ENCODE results near the gene DOK7. TPM values are rescaled to one million over a fixed set of nuclear protein-coding genes. Genes with fewer than 3 reads are reported as not detected.

The DOK7 gene
- total RNA-seq, 2 experiments from 2014 or later, result not detected

DNA sequence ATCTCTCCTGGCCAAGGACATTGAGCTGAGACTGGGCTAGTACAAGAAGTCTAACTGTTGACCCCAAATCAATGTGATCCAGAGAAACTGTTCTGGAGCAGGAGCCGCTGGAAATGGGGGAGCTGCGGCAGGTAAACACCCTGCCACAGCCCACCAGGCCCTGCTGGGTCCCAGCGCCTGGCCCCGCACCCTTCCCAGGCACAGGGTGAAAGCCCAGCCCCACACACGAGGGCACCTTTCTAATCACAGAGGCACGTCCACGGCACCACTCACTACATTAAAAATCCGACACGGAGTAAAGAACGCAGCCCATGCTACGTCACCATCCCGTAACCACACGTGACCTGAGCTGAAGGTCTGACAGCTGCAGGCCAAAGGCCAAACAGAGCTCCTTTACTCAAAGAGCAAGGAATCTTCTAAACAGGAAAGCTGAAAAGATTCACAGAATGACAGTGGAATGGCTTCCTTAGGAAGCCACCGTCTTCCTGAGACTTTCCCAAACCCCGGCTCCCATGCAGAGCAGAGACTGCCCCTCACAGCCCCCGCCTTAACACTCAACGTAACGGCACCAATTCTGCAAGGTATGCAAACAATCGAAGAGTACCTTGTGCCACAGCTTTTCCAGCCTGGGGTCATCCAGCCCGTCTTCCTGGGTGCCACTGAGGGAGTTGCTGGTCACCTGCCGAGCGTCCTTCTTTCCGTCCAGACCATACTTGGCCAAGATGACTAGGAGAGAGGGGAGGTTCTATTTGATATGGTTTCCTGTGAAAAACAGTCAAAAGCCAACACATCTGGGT is 56.6 kb downstream of the DOK7 start:
- intact Hi-C loops (cut with micrococcal nuclease), result no loop called here
- no peaks in the 10 kb centered on the region for H3K9me3 Mint-ChIP-seq
- TF ChIP-seq, protein P1, sequence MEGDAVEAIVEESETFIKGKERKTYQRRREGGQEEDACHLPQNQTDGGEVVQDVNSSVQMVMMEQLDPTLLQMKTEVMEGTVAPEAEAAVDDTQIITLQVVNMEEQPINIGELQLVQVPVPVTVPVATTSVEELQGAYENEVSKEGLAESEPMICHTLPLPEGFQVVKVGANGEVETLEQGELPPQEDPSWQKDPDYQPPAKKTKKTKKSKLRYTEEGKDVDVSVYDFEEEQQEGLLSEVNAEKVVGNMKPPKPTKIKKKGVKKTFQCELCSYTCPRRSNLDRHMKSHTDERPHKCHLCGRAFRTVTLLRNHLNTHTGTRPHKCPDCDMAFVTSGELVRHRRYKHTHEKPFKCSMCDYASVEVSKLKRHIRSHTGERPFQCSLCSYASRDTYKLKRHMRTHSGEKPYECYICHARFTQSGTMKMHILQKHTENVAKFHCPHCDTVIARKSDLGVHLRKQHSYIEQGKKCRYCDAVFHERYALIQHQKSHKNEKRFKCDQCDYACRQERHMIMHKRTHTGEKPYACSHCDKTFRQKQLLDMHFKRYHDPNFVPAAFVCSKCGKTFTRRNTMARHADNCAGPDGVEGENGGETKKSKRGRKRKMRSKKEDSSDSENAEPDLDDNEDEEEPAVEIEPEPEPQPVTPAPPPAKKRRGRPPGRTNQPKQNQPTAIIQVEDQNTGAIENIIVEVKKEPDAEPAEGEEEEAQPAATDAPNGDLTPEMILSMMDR (IDR thresholded peaks at IDR 0.05), result no peak
- H3K4me1 Mint-ChIP-seq (ENCODE audit: low read depth), result no peaks in the 10 kb centered on the region
- H3K27me3 Mint-ChIP-seq, result no peaks in the 10 kb centered on the region
- no peak for DNase-seq
- no peak overlapping the region for H3K4me3 Mint-ChIP-seq
- no peak for ATAC-seq
- CTCF ChIA-PET, result no interaction called here
- POLR2A ChIA-PET, result no interaction called here
- H3K27ac Mint-ChIP-seq, result no peak overlapping the region
- H3K36me3 Mint-ChIP-seq (ENCODE audit: low read depth), result peaks cover 9% of the 10 kb centered on the region

DNA sequence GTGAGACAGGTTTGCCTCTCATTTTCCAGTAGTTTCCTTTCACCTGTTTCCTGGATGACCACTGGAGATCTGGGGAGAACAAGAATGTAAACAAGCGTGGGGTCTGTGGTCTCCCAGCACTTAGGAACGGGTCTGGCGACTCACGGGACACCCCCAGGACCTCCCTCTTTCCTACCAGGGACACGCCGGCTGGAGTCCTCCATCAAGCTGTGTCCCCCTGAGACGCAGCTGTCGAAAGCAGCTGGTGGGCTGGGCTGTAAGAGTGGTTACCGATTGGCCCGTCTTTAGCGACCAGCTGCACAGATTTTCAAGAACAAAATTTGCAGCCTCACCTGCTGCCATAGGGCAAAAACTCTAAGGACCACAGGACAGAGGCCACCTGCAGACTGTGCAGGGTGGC is 57.2 kb downstream of the DOK7 start:
- Mint-ChIP-seq H3K27me3 (no peaks in the 10 kb centered on the region), H3K9me3 (no peaks in the 10 kb centered on the region), H3K4me3 (no peak overlapping the region), H3K4me1 (ENCODE audit: low read depth) (no peaks in the 10 kb centered on the region), H3K27ac (no peak overlapping the region), H3K36me3 (ENCODE audit: low read depth) (peaks cover 10% of the 10 kb centered on the region)
- TF ChIP-seq, protein P1 (IDR thresholded peaks at IDR 0.05), result no peak
- intact Hi-C loops (cut with micrococcal nuclease), result no loop called here
- DNase-seq, result no peak
- POLR2A ChIA-PET, result no interaction called here
- ATAC-seq, result no peak
- CTCF ChIA-PET, result no interaction called here

DNA sequence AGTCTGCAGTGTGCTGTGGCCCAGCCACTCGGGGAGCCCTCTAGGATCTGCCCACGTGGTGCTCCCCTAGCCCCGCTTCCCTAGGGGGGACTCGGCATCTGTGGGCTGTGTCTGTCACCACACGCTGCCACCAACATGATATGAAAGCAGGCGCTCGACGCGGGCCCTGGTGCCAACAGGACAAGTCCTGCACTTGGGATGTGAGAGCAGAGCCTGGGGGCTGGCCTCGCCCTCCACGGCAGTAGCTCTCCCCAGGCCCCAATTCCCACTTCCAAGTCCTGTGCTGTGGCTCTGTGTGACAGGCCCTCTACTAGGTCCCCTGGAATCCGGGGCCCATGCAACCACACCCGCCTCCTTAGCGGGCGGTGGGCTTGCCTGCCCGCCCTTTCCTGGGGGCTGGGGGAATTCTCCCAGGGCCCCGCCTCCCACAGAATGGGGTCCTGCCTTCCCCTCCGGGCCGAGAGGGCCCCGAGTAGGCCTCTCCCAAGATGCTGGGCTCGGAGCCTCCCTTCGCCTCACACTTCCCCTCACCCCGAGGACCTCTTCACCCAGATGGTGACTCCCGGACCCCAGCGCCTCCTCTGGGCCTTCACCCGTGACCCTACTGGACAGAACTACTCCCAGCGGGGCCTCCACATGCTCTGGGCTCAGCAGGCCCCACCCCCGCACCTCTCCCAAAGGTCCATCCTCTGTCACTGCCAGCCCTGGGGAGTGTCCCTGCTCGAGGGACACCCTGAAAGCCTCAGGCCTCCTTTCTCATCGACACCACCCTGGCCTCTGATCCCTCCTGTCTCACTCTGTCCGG is 57.9 kb downstream of the DOK7 start:
- CTCF ChIA-PET, result no interaction called here

DNA sequence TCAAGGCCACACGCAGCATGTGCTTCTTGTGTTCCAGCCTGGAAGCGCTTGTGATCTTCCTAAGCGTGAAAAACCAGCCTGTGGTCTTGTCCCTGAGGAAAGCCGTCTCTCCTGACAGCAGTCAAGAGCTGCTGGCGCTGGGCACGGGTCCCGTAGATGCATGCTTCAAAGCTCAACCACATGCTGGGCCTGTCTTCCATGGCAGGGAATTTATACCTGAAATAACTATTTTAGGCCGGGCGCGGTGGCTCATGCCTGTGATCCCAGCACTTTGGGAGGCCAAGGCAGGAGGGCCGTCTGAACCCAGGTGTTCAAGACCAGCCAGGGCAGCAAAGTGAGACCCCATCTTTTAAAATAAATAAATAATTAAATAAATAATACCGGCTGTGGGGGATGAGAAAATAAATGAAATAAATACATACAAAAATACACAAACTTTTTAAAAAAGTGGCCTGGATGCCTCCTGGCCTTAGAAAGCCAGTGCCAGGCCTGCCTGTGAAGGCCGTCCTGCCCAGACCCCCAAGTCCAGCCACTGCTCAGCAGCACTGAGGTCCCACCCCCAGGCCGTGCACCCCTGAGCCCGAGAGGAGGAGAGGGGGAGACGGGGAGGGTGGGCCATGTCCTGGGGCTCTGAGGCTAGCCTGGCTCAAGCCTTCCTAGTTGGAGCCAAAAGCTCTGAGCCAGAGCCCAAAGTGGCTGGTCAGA is 58.7 kb downstream of the DOK7 start:
- no peak overlapping the region for H3K27ac Mint-ChIP-seq
- H3K36me3 Mint-ChIP-seq (ENCODE audit: low read depth), result peaks cover 10% of the 10 kb centered on the region
- TF ChIP-seq, protein P1 (IDR thresholded peaks at IDR 0.05), result no peak
- no peak for ATAC-seq
- H3K27me3 Mint-ChIP-seq, result no peaks in the 10 kb centered on the region
- H3K4me3 Mint-ChIP-seq, result no peak overlapping the region
- H3K4me1 Mint-ChIP-seq (ENCODE audit: low read depth), result no peaks in the 10 kb centered on the region
- intact Hi-C loops (cut with micrococcal nuclease), result no loop called here
- POLR2A ChIA-PET, result no interaction called here
- CTCF ChIA-PET, result no interaction called here
- no peak for DNase-seq
- H3K9me3 Mint-ChIP-seq, result no peaks in the 10 kb centered on the region

More for the DNA sequence above, 57.9 kb downstream of the DOK7 start:
- TF ChIP-seq, protein P1 (IDR thresholded peaks at IDR 0.05), result no peak
- intact Hi-C loops (cut with micrococcal nuclease), result no loop called here
- Mint-ChIP-seq H3K27ac (no peak overlapping the region), H3K27me3 (no peaks in the 10 kb centered on the region), H3K4me1 (ENCODE audit: low read depth) (no peaks in the 10 kb centered on the region), H3K9me3 (no peaks in the 10 kb centered on the region), H3K4me3 (no peak overlapping the region), H3K36me3 (ENCODE audit: low read depth) (peaks cover 10% of the 10 kb centered on the region)
- ATAC-seq, result no peak
- POLR2A ChIA-PET, result no interaction called here
- DNase-seq, result no peak

DNA sequence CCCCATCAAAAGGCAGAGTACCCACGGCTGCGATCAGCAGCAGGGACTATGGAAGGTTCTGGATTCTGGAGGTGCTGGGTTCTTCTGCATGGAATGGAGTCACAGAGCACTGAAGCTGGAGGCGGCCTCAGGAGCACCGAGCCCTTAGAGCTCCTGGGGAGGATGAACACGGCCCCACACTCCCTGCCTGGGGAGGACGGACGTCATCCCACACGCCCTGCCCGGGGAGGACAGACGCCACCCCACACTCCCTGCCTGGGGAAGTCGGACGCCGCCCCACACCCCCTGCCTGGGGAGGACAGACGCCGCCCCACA is 59.2 kb downstream of the DOK7 start:
- CTCF ChIA-PET, result no interaction called here
- Mint-ChIP-seq H3K27me3 (no peaks in the 10 kb centered on the region), H3K4me1 (ENCODE audit: low read depth) (peaks cover under 1% of the 10 kb centered on the region), H3K9me3 (no peaks in the 10 kb centered on the region), H3K4me3 (no peak overlapping the region), H3K36me3 (ENCODE audit: low read depth) (peaks cover 7% of the 10 kb centered on the region), H3K27ac (no peak overlapping the region)
- TF ChIP-seq, protein P1 (IDR thresholded peaks at IDR 0.05), result no peak
- DNase-seq (no peak), ATAC-seq (no peak)
- intact Hi-C loops (cut with micrococcal nuclease), result no loop called here
- POLR2A ChIA-PET, result no interaction called here
